Osteoblast (primary cell): ENCODE results near the gene WWOX. TPM values are rescaled to one million over a fixed set of nuclear protein-coding genes. Genes with fewer than 3 reads are reported as not detected.

ENCODE experiments used
- DNase-seq: peaks from one replicate; pipeline ENCODE4 v3.0.0; 2011; ENCODE audit warnings: low spot score, mixed read lengths; ENCODE audit not compliant: insufficient read length; ENCODE audit errors: missing footprints
- H2AFZ ChIP-seq: 2 replicates; pipeline ENCODE4 v1.6.0; 2011; ENCODE audit warnings: mild to moderate bottlenecking, low read length
- H3K27ac ChIP-seq: 2 replicates; pipeline ENCODE4 v1.5.1; 2011; ENCODE audit warnings: mild to moderate bottlenecking, low read depth, low read length, moderate library complexity
- H3K27me3 ChIP-seq: 2 replicates; pipeline ENCODE4 v1.6.0; 2012; ENCODE audit warnings: mild to moderate bottlenecking, control low read depth, inconsistent platforms, low read length, moderate library complexity; ENCODE audit not compliant: insufficient read depth
- H3K36me3 ChIP-seq: 2 replicates; pipeline ENCODE4 v1.5.1; 2011; ENCODE audit warnings: mild to moderate bottlenecking, low read length, control low read depth, moderate library complexity; ENCODE audit not compliant: insufficient read depth
- H3K4me1 ChIP-seq: 2 replicates; pipeline ENCODE4 v1.5.1; 2011; ENCODE audit warnings: mild to moderate bottlenecking, low read length, control low read depth, moderate library complexity; ENCODE audit not compliant: insufficient read depth
- H3K4me2 ChIP-seq: 2 replicates; pipeline ENCODE4 v1.6.0; 2011; ENCODE audit warnings: mild to moderate bottlenecking, low read length; ENCODE audit not compliant: insufficient read depth
- H3K4me3 ChIP-seq: fragments of 200-600 bp; sonication (generic); 3 replicates; pipeline ENCODE4 v1.5.1; 2012; ENCODE audit warnings: mild to moderate bottlenecking, low read length, inconsistent platforms; ENCODE audit not compliant: insufficient read depth
- H3K79me2 ChIP-seq: 2 replicates; pipeline ENCODE4 v1.6.0; 2012; ENCODE audit warnings: mild to moderate bottlenecking, low read length, control low read depth, inconsistent platforms; ENCODE audit not compliant: insufficient read depth
- H3K9me3 ChIP-seq: 2 replicates; pipeline ENCODE4 v1.5.1; 2011; ENCODE audit warnings: low read depth, low read length, control low read depth
- H4K20me1 ChIP-seq: 2 replicates; pipeline ENCODE4 v1.6.0; 2012; ENCODE audit warnings: mild to moderate bottlenecking, low read length, control low read depth; ENCODE audit not compliant: insufficient read depth
- CTCF ChIP-seq: IDR thresholded peaks from 2 replicates; pipeline ENCODE4 v1.5.1; 2011; ENCODE audit warnings: mild to moderate bottlenecking, low read depth, low read length, moderate library complexity; ENCODE audit errors: extremely low read depth
- total RNA-seq: library from RNA; depleted of rRNA; stranded (reverse); fragments of >200 nt; gene quantifications from 2 replicates; pipeline ENCODE4 v1.2.3, GENCODE V29; 2012

Gene WWOX
- total RNA-seq, 1 donor = 23.9 TPM

GRCh38 chr16:78126662-78127061, 27.2 kb downstream of the WWOX start:
- Histone ChIP-seq H3K4me2 (peak overlapping the region; percentile 73), H3K4me1 (peaks cover 7% of the 10 kb centered on the region), H3K9me3 (no peaks in the 10 kb centered on the region), H3K27ac (no peak overlapping the region), H3K4me3 (peak overlapping the region; percentile 25), H3K79me2 (no peaks in the 10 kb centered on the region), H4K20me1 (no peaks in the 10 kb centered on the region), H3K27me3 (peaks cover 3% of the 10 kb centered on the region), H3K36me3 (no peaks in the 10 kb centered on the region), H2AFZ (peak overlapping the region; percentile 62)
- no peak for TF ChIP-seq CTCF
- DNase-seq = no peak

- H3K27ac ChIP-seq = no peak overlapping the region
- peak; percentile 34 for DNase-seq
Measured at GRCh38 chr16:78127130-78127529, 27.7 kb downstream of the WWOX start.

GRCh38 chr16:78128913-78129312, 29.5 kb downstream of the WWOX start:
- Histone ChIP-seq H3K27ac (no peak overlapping the region), H2AFZ (peak overlapping the region; percentile 57), H3K79me2 (no peaks in the 10 kb centered on the region), H3K4me3 (no peak overlapping the region), H3K4me2 (no peak overlapping the region), H3K4me1 (peaks cover 7% of the 10 kb centered on the region), H3K9me3 (no peaks in the 10 kb centered on the region), H3K36me3 (no peaks in the 10 kb centered on the region), H3K27me3 (peaks cover 6% of the 10 kb centered on the region), H4K20me1 (no peaks in the 10 kb centered on the region)
- DNase-seq = no peak
- TF ChIP-seq CTCF = no peak

More at GRCh38 chr16:78127130-78127529, 27.7 kb downstream of the WWOX start:
- Histone ChIP-seq H3K36me3 (no peaks in the 10 kb centered on the region), H2AFZ (peak overlapping the region; percentile 62), H3K79me2 (no peaks in the 10 kb centered on the region), H4K20me1 (no peaks in the 10 kb centered on the region), H3K4me1 (peaks cover 7% of the 10 kb centered on the region), H3K4me3 (peak overlapping the region; percentile 25), H3K4me2 (peak overlapping the region; percentile 73), H3K9me3 (no peaks in the 10 kb centered on the region), H3K27me3 (peaks cover 3% of the 10 kb centered on the region)
- no peak for TF ChIP-seq CTCF

GRCh38 chr16:78129349-78129748, 29.9 kb downstream of the WWOX start:
- H2AFZ ChIP-seq = no peak overlapping the region
- no peaks in the 10 kb centered on the region for H3K36me3 ChIP-seq
- H3K4me3 ChIP-seq = no peak overlapping the region
- peaks cover 7% of the 10 kb centered on the region for H3K4me1 ChIP-seq
- TF ChIP-seq CTCF = no peak
- DNase-seq = no peak
- H3K27ac ChIP-seq = no peak overlapping the region
- no peaks in the 10 kb centered on the region for H4K20me1 ChIP-seq
- H3K27me3 ChIP-seq = peaks cover 6% of the 10 kb centered on the region
- no peaks in the 10 kb centered on the region for H3K79me2 ChIP-seq
- H3K9me3 ChIP-seq = no peaks in the 10 kb centered on the region
- H3K4me2 ChIP-seq = no peak overlapping the region
